Measurements from ENCODE around the gene FUZ. TPM values are rescaled to one million over a fixed set of nuclear protein-coding genes. Genes with fewer than 3 reads are reported as not detected.
A peak's percentile ranks its signal among the peaks of the same experiment; 100 is the strongest.

Gene FUZ
- total and polyA plus RNA-seq, 2 of the 4 experiments (the other 2 are of a cell fraction): 12.1 to 14.3 TPM

- H2BK15ac ChIP-seq (ENCODE audit: low read depth, low read length): no peak overlapping the region
- H3K27me3 ChIP-seq (ENCODE audit: control insufficient read depth, insufficient read depth, low read length): no peaks in the 10 kb centered on the region
- H3K18ac ChIP-seq (ENCODE audit: low read depth, low read length): no peak overlapping the region
- H4K5ac ChIP-seq (ENCODE audit: low read depth, low read length): peak overlapping the region; percentile 66; the same call in 1 of the 2 replicates
- peaks cover 44% of the 10 kb centered on the region for H4K20me1 ChIP-seq (ENCODE audit: insufficient read depth, low read length)
- H3K9ac ChIP-seq (ENCODE audit: low read depth, low read length): no peak overlapping the region; the same call in 1 of the 2 replicates
- H3K9me1 ChIP-seq (ENCODE audit: insufficient read depth, low read length): peaks cover 15% of the 10 kb centered on the region
- H3K4me1 ChIP-seq (ENCODE audit: control insufficient read depth, insufficient read depth, low read length): peaks cover 16% of the 10 kb centered on the region
- H3K36me3 ChIP-seq (ENCODE audit: control insufficient read depth, insufficient read depth, low read length): peaks cover 10% of the 10 kb centered on the region; the same call in 1 of the 2 replicates
- H2AFZ ChIP-seq (replicated peaks; ENCODE audit: low read length, poor library complexity): no peak overlapping the region
- no TSS peak for BruUV-seq (replicated peaks)
- peak overlapping the region; percentile 47 for H3K4ac ChIP-seq (ENCODE audit: low read depth, low read length)
- peak overlapping the region; percentile 60 for H3K4me3 ChIP-seq (ENCODE audit: insufficient read depth, low read depth, low read length)
- peak overlapping the region; percentile 20; the same call in 1 of the 2 replicates for H3K14ac ChIP-seq (replicated peaks; ENCODE audit: low read depth, low read length)
- ATAC-seq (ENCODE audit: low read depth): no peak
- CTCF ChIA-PET: no interaction called here
- DNase-seq: no peak
- H3K9me3 ChIP-seq (ENCODE audit: control insufficient read depth, insufficient read depth, low read length): no peaks in the 10 kb centered on the region
- TF ChIP-seq RFX5 (IDR thresholded peaks at IDR 0.05; ENCODE audit: low read depth, low read length) (no peak), USF2 (IDR thresholded peaks at IDR 0.05; ENCODE audit: low read depth, low read length) (no peak), SMC3 (IDR thresholded peaks at IDR 0.05; ENCODE audit: low read depth, low read length) (no peak), MAZ (IDR thresholded peaks at IDR 0.05; ENCODE audit: borderline replicate concordance, low read depth, low read length) (no peak), CEBPB (IDR thresholded peaks at IDR 0.05; ENCODE audit: low read depth, low read length) (no peak), FOS (IDR thresholded peaks at IDR 0.05; ENCODE audit: low read depth, low read length) (no peak), CTCF (conservative IDR thresholded peaks at IDR 0.05; ENCODE audit: low read depth, low read length) (no peak), RCOR1 (IDR thresholded peaks at IDR 0.05; ENCODE audit: insufficient replicate concordance, low read length) (no peak), RAD21 (IDR thresholded peaks at IDR 0.05; ENCODE audit: low read length) (no peak), POLR2A (IDR thresholded peaks at IDR 0.05; ENCODE audit: low read depth, low read length) (no peak), ELK1 (IDR thresholded peaks at IDR 0.05; ENCODE audit: borderline replicate concordance, low read depth, low read length) (no peak), NFE2L2 (IDR thresholded peaks at IDR 0.05; ENCODE audit: low read depth, low read length) (no peak), BHLHE40 (IDR thresholded peaks at IDR 0.05; ENCODE audit: low read depth, low read length) (no peak), MXI1 (IDR thresholded peaks at IDR 0.05; ENCODE audit: borderline replicate concordance, low read depth, low read length) (no peak), MAFK (IDR thresholded peaks at IDR 0.05; ENCODE audit: low read depth, low read length) (no peak), CHD1 (IDR thresholded peaks at IDR 0.05; ENCODE audit: low read depth, low read length) (no peak)
- H2AK9ac ChIP-seq (replicated peaks; ENCODE audit: low read depth, low read length, poor library complexity): no peak overlapping the region
- peak overlapping the region; percentile 15; the same call in 1 of the 2 replicates for H3K27ac ChIP-seq (ENCODE audit: insufficient read depth, low read length)
- WGBS, 2 experiments (ENCODE audit: extremely low coverage in 2 of 2, insufficient read length in 1 of 2): 100% methylated on average over 1 of the region's 12 CpGs; no CpG with 5 or more reads in 1 of the 2 experiments
- no peak overlapping the region for H4K91ac ChIP-seq (ENCODE audit: insufficient read depth, low read depth, low read length)
- peak overlapping the region; percentile 22 for H2BK5ac ChIP-seq (ENCODE audit: low read depth, low read length, poor library complexity, severe bottlenecking)
- peak overlapping the region; percentile 22 for H2AK5ac ChIP-seq (ENCODE audit: low read depth, low read length)
- dilution Hi-C loops (cut with HindIII; ENCODE audit: low sequenced_read_pairs, unreplicated experiment): no loop called here
- H2BK20ac ChIP-seq (ENCODE audit: low read depth, low read length): no peak overlapping the region
- H2BK120ac ChIP-seq (ENCODE audit: low read depth, low read length): no peak overlapping the region
- intact Hi-C loops (cut with micrococcal nuclease): no loop called here
- H4K8ac ChIP-seq (ENCODE audit: low read depth in 2 of 2, low read length in 2 of 2): peak overlapping the region; percentile 75 to 94; a peak in 3 of 4 replicates
- H3K56ac ChIP-seq (ENCODE audit: extremely low read depth, insufficient read depth, low read length): no peak overlapping the region
- POLR2A ChIA-PET (ENCODE audit: unreplicated experiment): interaction anchor here (0.6 to 0.9 kb wide), 3 partner anchors 25 to 210 kb away, joined by 3 to 4 read pairs (median 4); no protein-coding TSS in a partner anchor
- H3K79me1 ChIP-seq (ENCODE audit: low read depth in 1 of 2, low read length in 2 of 2): peaks cover 27 to 75% of the 10 kb centered on the region in 2 experiments
- H3K4me2 ChIP-seq (ENCODE audit: low read depth, low read length): peak overlapping the region; percentile 90
- in situ Hi-C loops (cut with MboI; ENCODE audit: low sequenced_read_pairs): loop anchor here (10.0 kb wide), 1 partner anchor 165 kb away; the partner anchor contains the start of gene ADM5
- H3K23ac ChIP-seq (ENCODE audit: low read depth, low read length): no peak overlapping the region
These were observed 37.1 kb upstream of the FUZ start for GRCh38 chr19:49850221-49850486.

Data from IMR-90 (cell line).